Coronary artery (tissue), 2 donors: Measurements from ENCODE around the gene CSNK1A1L.

Experiments
- DNase-seq: peaks from one replicate; pipeline ENCODE4 v3.0.0-alpha.2; 2017; ENCODE audit warnings: low spot score
- H3K27ac ChIP-seq, 2 donors: fragments of 200-600 bp; sonication (generic); one replicate each; pipeline ENCODE4 v1.5.1; 2016 to 2019
- H3K4me3 ChIP-seq: fragments of 200-600 bp; sonication (generic); 2 replicates; pipeline ENCODE4 v1.5.1; 2016; ENCODE audit warnings: mild to moderate bottlenecking, moderate library complexity
- TF ChIP-seq, protein P1 (sequence below): fragments of 200-600 bp; sonication (generic); IDR thresholded peaks from one replicate; pipeline ENCODE4 v1.5.1; 2019; ENCODE audit warnings: antibody characterized with exemption

CSNK1A1L gene

DNA sequence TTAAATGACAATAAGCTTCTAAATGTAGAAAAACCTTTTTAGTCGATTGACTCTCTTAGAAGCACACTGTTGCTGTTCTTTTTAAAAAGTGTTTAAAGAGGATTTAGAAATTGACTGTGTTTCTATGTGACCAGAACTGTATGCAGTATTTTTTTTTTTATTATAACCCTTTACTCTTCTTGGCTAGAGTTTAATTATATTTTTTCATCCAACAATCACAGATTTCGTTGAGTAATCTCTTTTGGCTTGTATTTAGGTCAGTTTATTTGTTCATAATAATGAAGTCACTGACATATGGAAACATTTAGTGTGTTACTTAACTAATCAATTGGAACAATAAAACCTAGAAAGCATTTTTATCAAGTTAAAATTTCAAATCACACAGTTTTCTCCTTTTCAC is 19.9 kb downstream of the CSNK1A1L start:
- H3K27ac ChIP-seq, result no peak overlapping the region
- TF ChIP-seq, protein P1, sequence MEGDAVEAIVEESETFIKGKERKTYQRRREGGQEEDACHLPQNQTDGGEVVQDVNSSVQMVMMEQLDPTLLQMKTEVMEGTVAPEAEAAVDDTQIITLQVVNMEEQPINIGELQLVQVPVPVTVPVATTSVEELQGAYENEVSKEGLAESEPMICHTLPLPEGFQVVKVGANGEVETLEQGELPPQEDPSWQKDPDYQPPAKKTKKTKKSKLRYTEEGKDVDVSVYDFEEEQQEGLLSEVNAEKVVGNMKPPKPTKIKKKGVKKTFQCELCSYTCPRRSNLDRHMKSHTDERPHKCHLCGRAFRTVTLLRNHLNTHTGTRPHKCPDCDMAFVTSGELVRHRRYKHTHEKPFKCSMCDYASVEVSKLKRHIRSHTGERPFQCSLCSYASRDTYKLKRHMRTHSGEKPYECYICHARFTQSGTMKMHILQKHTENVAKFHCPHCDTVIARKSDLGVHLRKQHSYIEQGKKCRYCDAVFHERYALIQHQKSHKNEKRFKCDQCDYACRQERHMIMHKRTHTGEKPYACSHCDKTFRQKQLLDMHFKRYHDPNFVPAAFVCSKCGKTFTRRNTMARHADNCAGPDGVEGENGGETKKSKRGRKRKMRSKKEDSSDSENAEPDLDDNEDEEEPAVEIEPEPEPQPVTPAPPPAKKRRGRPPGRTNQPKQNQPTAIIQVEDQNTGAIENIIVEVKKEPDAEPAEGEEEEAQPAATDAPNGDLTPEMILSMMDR, result no peak
- no peak for DNase-seq

DNA sequence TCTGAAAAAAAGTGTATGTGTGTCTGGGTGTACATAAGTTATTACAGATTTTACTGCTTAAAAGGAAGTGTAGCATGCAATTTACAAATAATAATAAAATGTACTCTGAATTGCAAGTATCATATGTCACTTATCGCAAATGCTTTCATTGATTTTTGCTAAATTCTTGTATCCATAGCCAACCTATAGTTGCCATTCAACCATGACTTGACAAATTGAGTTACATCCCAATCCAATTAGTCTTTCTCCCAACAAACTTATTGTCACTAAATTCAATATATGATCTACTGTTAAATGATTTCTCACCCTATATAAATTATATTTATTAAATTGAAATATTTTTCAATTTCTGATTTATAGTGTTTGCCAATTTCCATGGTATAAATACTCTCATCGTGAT is 28.6 kb downstream of the CSNK1A1L start:
- no peak for DNase-seq
- TF ChIP-seq, protein P1, result no peak
- no peak overlapping the region for H3K27ac ChIP-seq
- no peak overlapping the region for H3K4me3 ChIP-seq

More for the DNA sequence above, 19.9 kb downstream of the CSNK1A1L start:
- no peak overlapping the region for H3K4me3 ChIP-seq

DNA sequence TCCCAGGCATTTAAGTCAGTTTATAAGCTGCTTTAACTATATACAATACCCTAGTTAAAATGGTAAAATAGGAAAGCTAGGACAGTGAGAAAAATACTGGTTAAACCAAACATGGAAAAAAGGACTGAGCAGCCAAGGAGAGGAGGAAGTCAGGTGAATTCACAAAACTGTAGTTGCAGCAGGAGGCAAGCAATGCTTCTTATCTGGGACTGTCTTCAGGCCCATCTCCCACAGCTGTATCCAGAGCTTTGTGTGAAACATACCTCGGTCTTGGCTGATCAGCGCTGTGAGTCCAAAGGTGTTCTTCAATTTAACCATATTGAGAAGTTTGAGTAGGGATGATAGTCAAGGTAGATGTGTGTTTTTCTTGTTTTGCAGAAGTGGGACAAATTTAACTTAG is 30.3 kb downstream of the CSNK1A1L start:
- no peak for DNase-seq
- no peak overlapping the region for H3K4me3 ChIP-seq
- TF ChIP-seq, protein P1, result no peak
- no peak overlapping the region for H3K27ac ChIP-seq

GRCh38 chr13:37074703-37075102 is 30.8 kb downstream of the CSNK1A1L start:
- H3K27ac ChIP-seq, result no peak overlapping the region
- TF ChIP-seq, protein P1, result no peak
- no peak overlapping the region for H3K4me3 ChIP-seq
- DNase-seq, result no peak

DNA sequence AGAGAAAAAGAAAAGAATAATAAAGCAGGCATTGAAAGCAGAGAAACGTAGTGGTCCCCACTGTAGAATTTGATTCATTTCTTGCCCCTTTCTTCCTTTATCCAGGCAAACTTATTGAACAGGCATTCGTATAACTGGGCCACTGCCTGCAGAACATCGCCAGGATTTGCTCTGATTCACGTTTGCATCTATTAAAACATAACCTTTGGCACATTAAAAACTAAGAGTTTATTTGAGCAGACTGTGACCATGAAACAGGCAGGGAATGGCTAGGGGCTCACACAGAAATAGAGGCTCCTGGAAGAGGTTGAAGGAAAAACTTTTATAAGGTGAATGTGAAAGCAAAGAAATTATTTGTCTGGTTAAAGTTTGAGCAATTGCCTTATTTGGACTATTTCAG is 33.4 kb downstream of the CSNK1A1L start:
- no peak overlapping the region for H3K4me3 ChIP-seq
- H3K27ac ChIP-seq, result no peak overlapping the region
- TF ChIP-seq, protein P1, result no peak
- DNase-seq, result no peak

GRCh38 chr13:37070956-37071355 is 34.5 kb downstream of the CSNK1A1L start:
- Histone ChIP-seq H3K27ac (no peak overlapping the region), H3K4me3 (no peak overlapping the region)
- no peak for DNase-seq
- TF ChIP-seq, protein P1, result no peak

- no peak overlapping the region for H3K27ac ChIP-seq
- no peak for DNase-seq
- TF ChIP-seq, protein P1, result no peak
- H3K4me3 ChIP-seq, result no peak overlapping the region
These were observed 35.2 kb downstream of the CSNK1A1L start for GRCh38 chr13:37070145-37070695.
